ENCODE measurements around the gene ACBD3. TPM values are rescaled to one million over a fixed set of nuclear protein-coding genes. Genes with fewer than 3 reads are reported as not detected.

ACBD3 gene
- total and polyA plus RNA-seq, 2 of the 8 experiments (the other 6 are each of a cell fraction or from before 2014, with no cell fraction given): 8.4 to 29.4 TPM

- TF ChIP-seq CREB1 (IDR thresholded peaks at IDR 0.05) (no peak), SUZ12 (IDR thresholded peaks at IDR 0.05; ENCODE audit: low read length) (no peak), POLR2AphosphoS5 (IDR thresholded peaks at IDR 0.05; ENCODE audit: low read depth, low read length) (no peak)
These were observed 36.1 kb upstream of the ACBD3 start (continued) for GRCh38 chr1:226222686-226223085.
